ENCODE data around the gene DHTKD1.
A peak's percentile ranks its signal among the peaks of the same experiment; 100 is the strongest.
"Not testable (repeated sequence)": the region's sequence is repeated elsewhere in the genome, so short reads cannot be mapped to it uniquely, and the experiment has no call there.

The DHTKD1 gene

DNA sequence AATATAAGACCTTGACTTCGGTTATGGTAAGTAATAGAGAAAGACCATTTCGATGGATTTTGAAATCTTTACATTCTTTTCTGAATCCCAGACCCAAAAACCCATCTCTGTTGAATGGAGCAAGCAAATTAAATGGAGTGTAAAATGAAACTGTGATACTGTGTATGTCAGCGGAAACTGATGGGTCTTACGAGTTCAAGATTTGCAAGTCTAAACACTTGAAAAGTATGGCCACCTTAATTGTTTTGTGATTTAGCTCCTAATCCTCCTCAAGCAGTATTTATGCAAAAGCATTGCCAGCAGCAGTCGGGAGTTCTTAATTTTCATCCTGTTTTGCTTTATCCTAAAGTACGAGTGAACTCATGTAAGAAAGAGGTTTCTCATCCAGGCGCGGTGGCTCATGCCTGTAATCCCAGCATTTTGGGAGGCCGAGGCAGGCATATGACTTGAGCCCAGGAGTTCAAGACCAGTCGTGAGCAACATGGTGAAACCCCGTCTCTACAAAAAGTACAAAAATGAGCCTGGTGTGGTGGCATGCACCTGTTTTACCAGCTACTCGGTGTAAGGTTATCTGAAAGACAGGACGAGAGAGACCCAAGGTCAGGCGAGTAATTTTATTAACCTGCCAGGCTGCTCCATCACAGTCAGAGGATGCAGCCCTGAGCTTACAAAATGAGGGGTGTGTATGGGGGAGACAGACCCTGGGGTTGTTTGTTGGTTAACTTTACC, 5.8 kb upstream of the DHTKD1 start:
- no peak for DNase-seq (ENCODE audit: low read depth)

DNA sequence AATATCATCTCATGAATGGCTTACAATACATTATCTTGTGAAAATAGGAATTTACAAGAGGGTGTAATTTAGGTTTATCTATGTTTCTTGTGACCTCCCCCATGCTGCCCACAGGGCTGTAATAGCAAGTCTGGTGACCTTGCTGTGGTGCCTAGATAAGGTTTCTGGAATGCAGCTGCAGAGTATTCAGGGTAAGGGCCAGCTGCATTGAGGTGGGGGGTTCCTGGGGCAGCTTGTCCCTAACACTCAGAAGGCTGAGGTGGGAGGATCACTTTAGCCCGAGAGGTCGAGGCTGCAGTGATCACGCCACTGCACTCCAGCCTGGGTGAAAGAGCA, 5.3 kb upstream of the DHTKD1 start:
- DNase-seq (ENCODE audit: low read depth) = no peak

DNA sequence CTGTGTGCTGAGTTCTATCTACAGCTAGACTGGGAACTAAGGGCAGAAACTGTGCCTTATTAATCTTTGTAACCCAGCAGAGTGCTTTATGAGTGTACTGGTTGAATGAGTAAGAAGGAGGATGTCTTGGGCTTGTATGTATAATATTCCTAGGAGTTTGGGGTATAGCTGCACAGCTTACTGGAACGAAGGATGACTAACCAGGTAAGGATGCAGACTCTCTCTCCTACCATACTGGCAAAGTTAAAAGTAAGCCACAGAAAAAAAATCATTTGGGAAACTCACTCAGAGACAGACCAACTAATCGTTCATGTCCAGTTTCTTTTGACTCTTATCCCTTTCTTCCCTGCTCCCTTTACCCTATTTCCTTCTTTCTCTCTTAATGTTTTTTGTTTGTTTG, 1.4 kb upstream of the DHTKD1 start:
- no peak for DNase-seq (ENCODE audit: low read depth)

DNA sequence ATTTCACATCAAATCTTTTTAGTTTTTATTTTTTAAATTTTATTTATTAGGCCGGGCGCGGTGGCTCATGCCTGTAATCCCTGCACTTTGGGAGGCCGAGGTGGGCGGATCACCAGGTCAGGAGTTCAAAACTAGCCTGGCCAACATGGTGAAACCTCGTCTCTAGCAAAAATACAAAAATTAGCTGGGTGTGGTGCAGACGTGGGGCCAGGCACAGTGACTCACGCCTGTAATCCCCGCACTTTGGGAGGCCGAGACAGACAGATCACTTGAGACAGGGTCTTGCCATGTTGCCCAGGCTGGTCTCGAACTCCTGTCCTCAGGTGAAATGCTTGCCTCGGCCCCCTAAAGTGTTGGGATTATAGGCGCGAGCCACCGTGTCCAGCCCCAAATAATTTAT, 2.7 kb downstream of the DHTKD1 start:
- DNase-seq (ENCODE audit: low read depth) = not testable (repeated sequence)

DNA sequence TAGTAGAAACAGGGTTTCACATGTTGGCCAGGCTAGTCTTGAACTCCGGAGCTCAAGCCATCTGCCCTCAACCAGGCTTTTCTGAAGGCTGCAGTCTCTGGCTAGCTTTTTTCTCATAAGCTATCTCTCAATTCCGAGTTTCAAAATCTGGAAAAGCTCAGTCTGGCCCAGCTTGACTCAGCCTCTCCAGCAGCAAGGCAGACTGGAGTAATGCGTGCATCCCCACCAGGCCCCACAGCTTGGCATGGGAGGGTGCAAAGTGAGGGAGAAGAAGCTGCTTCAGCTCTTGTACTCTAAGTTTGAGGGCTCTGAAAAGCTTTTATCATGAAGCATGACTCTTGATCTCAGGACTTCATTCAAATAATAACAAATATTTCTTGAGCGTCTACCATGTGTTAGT, 4.8 kb downstream of the DHTKD1 start:
- DNase-seq (ENCODE audit: low read depth) = no peak

DNA sequence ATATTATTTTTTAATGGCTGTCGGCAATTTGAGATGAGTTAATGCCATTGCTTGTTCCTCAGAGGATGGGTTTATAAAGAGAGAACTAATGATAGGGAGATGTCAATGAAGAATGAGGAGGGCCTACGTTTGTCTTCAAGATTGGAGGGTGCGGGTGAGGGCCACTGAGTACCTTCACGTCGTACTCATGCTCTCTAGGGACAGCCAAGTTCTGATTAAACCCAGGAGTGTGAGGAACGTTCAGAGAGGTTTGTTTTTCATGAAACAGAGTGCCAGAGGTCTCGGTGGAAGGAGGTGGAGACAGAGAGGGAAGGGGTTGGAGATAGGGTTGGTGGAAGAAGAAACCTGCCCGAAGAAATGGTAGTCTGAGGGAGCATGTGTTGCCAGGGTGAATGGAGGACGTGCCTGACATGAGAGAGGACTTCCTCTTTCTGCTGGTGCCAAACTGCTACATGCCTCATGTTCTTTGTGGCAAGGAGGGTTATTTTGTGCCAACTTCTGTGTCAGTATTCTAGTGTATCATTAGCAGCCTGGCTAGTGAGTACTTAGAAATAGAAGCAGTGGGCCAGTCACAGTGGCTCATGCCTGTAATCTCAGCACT, 8.9 kb downstream of the DHTKD1 start:
- DNase-seq (ENCODE audit: low read depth) = no peak

DNA sequence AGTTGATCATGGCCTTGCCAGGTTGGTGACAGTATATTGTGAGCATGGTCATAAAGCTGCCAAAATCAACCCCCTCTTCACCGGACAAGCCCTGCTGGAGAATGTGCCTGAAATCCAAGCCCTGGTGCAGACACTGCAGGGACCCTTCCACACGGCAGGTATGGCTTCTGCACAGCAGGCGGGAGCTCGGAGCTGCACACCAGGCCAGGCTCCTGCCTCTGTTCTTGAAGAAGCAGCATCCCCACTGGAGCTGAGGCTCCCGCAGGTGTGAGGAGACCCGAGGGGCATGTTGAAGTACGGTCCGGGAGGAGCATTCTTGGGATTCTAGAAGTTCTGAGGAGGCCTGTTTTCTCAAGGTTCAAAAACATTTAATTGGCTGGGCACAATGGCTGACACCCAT, 12.7 kb downstream of the DHTKD1 start:
- no peak for DNase-seq (ENCODE audit: low read depth)

DNA sequence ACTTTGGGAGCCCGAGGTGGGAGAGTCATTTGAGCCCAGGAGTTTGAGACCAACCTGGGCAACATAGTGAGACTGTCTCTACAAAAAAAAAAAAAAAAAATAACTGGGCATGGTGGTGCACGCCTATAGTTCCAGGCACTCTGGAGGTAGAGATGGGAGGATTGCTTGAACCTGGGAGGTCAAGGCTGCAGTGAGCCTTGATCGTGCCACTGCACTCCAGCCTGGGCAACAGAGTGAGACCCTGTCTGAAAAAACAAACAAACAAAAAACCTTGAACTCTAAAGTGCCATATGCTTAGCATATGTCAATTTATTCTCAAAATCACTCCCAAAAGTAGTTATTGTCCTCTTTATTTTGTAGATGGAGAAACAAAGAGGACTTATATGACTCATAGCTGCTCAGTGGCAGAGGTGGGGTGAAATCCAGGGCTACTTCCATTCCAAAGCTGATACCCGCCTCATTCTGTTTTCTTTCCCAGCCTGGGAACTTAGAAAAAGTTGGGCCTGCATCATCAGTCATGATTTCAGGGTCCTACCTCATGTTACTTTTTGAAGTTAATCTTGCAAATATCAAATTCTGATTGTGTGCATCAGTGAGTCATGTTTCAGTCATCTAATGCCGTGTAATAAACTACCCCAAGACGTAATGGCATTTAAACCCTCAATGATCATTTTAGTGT, 13.3 kb downstream of the DHTKD1 start:
- no peak for DNase-seq (ENCODE audit: low read depth)

DNA sequence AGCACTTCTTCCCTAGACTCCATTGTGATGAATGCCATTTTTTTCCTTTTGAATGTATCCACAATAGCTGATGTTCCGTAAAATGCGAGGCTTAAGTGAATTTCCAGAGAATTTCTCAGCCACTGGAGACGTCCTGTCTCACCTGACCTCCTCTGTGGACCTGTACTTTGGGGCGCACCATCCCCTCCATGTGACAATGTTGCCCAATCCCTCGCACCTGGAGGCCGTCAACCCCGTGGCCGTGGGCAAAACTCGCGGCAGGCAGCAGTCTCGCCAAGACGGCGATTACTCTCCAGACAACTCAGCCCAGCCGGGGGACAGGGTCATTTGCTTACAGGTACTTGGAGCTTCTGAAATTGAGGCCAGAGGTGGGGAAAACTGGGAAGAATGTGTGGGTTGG, 20.2 kb downstream of the DHTKD1 start:
- DNase-seq (ENCODE audit: low read depth) = no peak

DNA sequence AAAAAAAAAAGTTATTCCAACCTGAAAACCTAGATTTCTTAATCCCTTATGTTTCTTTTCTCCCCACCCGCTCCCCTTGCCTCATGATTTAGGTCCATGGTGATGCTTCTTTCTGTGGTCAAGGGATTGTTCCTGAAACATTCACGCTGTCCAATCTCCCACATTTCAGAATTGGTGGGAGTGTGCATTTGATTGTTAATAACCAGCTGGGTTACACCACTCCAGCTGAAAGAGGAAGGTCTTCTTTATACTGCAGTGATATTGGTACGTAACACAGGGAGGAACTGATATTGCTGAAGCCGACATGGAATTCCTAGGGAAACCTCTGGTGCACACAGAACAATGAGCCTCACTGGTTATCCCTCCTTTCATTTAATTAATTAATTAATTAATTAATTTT, 22.7 kb downstream of the DHTKD1 start:
- DNase-seq (ENCODE audit: low read depth) = no peak

DNA sequence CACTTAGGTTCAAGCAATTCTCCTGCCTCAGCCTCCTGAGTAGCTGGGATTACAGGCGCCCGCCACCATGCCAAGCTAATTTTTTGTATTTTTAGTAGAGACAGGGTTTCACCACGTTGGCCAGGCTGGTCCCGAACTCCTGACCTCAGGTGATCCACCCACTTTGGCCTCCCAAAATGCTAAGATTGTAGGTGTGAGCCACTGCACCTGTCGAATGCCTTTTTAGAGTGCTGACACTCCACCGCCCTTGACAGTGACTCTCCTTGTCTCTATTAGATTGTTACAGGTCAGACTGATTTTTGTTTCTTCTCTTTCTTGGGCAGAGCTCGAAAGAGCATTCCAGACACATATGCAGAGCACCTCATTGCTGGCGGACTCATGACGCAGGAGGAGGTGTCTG, 28.6 kb downstream of the DHTKD1 start:
- DNase-seq (ENCODE audit: low read depth) = not testable (repeated sequence)

DNA sequence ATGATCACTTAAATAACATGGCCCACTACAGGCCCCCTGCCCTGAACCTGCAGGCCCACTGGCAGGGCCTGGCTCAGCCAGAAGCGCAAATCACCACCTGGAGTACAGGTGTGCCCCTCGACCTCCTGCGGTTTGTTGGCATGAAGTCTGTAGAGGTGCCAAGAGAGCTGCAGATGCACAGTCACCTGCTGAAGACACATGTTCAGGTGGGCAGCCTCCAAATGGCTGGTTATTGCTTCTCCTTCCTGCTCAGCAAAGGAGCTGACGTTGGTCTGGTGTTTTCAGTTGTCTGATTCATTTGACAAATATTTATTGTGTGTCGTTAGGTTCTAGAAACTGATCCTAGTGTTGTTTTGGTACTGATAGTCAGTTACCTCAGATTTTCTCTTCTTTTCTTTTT, 29.0 kb downstream of the DHTKD1 start:
- no peak for DNase-seq (ENCODE audit: low read depth)

DNA sequence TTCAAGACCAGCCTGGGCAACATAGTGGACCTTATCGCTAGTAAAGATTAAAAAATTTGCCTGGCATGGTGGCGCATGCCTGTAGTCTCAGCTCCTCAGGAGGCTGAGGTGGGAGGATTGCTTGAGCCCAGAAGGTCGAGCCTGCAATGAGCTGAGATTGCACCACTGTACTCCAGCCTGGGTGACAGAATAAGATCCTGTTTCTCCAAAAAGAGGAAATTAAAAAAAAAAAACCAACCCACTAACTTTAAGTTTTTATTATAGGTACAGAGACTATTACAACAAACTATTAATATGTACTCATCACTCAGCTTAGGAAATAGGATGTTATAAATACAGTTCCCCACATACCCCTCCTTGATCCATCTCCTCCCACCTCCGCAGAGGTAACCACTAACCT, 30.2 kb downstream of the DHTKD1 start:
- DNase-seq (ENCODE audit: low read depth) = no peak

DNA sequence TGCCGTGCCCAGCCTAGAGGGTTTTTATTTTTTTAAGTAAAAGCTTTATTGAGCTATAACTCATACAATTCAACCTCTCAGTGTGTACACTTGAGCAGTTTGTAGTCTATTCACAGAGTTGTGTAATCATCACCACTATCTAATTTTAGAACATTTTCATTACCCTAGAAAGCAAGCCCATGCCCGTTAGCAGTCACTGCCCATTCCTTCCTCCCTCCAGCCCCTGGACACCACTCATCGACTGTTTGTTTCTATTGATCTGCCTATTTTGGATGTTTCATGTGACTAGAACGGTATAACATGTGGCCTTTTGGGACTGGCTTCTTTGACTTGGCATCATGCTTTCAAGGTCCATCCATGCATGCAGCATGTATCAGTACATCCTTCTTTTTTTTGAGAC, 35.0 kb downstream of the DHTKD1 start:
- DNase-seq (ENCODE audit: low read depth) = no peak

DNA sequence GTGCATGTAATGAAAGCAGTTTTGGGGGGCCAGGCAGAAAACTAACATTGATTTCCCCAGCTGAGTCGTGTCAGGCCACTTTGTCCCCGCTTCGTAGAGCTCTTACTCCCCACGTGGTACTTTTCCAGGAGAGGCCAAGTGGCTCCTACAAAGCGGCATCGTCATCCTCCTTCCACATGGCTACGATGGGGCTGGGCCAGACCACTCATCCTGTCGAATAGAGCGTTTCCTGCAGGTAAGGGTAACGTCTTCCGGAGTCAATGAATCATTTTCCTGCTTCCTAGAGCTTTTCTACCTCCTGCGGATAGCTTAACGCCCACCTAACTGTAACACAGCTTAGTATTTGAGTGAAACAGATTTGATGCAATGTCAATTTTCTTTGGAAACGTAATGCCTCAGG, 39.0 kb downstream of the DHTKD1 start:
- no peak for DNase-seq (ENCODE audit: low read depth)

DNA sequence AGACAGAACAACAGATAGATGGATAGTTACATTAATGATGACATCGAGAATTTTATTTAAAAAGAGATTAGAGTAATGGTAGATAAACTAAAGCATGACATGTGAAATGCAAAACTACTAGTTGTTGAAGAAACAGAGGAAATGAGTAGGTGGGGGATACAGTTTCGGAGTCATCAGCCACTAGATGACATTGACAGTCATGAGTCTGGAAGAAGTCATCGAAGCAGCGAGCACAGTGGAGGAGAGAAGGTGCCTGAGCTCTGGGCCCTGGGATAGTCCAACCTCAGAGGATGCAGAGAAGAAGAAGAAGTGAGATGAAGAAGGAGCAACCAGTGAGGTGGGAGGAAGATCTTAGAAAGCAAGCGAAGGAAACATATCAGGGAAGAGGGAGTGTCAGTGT, 40.5 kb downstream of the DHTKD1 start:
- no peak for DNase-seq (ENCODE audit: low read depth)

DNA sequence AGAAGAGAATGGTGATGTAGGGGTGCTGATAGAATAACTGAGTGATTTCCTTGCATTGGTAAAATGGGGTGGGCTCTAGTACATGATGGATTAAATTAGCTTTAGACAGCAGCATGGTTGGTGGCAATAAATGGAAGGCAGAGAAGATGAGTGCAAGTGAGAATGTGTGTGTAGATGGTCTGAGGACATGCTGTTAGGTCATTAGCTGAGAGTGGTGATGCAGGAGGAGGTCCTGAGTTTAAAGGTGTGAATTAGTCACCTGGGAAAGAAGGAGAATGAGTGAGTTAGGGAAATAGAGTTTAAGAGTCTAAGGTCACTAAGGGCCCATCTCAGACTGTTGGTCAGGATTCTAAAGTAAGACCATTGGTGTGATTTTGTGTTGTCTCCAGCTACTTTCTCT, 42.8 kb downstream of the DHTKD1 start:
- DNase-seq (ENCODE audit: low read depth) = no peak

DNA sequence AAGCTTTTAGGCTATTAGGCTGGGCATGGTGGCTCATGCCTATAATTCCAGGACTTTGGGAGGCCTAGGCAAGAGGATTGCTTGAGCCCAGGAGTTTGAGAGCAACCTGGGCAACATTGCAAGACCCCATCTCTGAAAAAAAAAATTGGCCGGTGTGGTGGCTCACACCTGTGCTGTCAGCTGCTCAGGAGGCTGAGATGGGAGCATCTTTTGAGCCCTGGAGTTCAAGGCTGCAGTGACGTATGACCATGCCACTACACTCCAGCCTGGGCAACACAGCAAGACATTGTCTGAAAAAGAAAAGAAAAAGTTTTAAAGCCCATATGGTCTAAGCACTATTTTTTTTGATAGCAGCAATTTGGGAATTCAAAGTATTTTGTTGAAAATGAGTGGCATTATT, 44.9 kb downstream of the DHTKD1 start:
- no peak for DNase-seq (ENCODE audit: low read depth)

DNA sequence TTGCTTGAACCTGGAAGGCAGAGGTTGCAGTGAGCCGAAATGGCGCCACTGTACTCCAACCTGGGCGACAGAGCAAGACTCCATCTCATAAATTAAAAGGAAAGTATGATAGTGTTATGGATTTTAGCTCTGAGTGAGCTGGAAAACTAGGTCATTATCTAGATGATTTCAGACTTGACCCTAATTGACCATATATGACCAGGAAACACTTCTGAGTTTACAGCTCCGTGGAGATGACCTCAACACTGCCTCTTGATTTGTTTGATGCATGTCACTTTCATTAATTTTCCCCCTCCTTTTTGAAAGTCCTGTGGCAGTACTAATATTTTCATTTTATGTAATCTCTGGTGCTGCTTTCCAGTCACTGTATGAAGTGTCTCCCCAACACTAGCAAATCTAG, 52.9 kb downstream of the DHTKD1 start:
- no peak for DNase-seq (ENCODE audit: low read depth)

DNA sequence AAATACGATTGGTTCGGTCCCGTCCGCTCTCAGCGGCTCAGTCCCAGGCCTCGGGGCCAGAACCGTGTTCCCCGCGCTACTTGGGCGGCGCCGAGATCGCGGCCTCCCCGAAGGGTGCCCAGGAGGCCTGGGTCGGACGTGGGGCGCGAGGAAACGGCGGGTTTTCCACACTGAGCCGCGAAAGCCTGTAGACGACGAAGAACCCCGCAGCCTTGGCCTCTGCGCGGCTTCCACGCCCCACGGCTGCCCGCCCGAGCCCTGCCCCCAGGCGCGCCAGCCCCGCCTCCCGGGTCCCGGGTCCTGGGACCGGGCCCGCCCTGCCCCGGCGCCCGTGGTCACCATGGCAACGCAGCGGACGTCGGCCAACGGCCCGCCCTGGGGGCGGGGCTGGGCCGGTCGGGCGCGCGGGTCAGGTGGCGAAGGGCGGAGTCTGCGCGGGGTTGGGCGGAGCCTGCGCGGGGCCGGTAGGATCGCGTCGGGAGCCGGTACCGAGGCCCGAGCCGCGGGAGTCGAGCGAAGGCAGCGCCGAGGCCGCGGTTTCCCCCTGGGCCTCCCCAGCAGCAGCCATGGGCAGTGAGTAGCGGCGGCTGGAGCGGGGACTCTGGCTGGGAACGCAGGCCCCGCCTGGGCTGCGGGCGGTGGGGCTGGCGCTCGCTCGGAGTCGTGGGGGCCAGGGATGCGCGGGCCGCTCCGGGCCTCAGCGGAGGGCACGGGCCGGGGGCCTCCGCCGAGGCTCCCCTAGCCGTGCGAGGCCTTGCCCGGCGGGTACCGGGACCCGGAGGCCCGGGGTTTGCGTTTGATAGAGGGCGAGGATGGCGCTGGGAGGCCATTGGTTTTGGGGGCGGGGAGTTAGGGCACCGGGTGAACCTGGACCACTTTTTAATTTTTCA, 60.7 kb downstream of the DHTKD1 start, which contains the start of gene SEC61A2:
Gene SEC61A2, plus strand, starts transcription at position 456 of the 890 bp plus-strand sequence. Its CDS starts 111 bp downstream, at position 567.
- DNase-seq (ENCODE audit: low read depth) = peak; percentile 33

DNA sequence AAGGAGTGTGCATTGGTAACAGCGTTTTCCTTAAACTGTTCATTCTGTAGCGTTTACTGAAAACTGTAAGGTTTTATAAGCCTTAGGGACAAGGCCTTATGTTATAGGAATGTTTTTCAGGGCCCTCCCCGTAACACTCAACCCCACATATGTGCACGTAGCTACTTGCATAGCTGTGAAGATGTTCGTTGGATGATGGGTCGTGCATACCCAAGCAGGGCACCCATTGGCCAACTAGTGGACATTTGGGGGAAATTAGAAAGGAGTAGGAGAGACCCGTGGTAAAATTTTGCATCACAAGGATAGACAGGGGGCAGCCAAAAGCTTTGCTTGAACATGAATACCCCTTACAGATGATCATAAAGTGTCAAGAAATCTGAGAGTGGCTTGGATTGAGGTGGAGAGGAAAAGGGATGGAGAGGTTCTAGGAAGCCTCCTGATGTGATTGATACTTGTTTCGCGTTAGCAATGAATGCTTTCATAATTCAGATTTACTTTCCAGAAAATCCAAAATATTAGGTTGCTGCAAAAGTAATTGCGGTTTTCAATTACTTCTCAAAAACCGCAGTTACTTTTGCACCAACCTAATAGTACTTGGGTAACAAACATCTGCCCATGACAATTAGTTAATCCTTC, 61.6 kb downstream of the DHTKD1 start:
- DNase-seq (ENCODE audit: low read depth) = no peak

DNA sequence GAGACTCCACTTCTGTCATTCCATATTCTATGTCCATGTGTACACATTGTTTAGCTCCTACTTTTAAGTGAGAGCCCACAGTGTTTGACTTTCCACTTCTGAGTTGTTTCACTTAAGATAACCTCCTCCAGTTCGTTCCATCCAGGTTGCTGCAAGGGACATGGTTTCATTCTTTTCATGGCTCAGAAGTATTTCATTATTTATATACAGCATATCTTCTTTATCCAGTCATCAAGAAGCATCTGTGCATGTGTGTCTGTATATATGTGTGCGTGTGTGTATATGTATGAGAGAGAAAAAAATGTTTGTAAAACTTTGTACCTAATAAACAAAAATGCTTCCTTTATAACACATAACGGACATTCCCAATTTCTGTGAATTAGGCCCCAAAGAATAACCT, 66.9 kb downstream of the DHTKD1 start:
- DNase-seq (ENCODE audit: low read depth) = no peak

Measured in HS-27A (cell line).